Activated naive CD4-positive, alpha-beta T cell treated with Interleukin-2 at 50 U/mL for 16 hours (primary cell): ENCODE measurements around the gene FAAP20.
"Not testable (repeated sequence)": the region's sequence is repeated elsewhere in the genome, so short reads cannot be mapped to it uniquely, and the experiment has no call there.

ENCODE experiments used
- DNase-seq: peaks from one replicate; pipeline ENCODE4 v3.0.0-alpha.2; 2020

The FAAP20 gene

GRCh38 chr1:2154022-2154421 lies 40.5 kb downstream of the FAAP20 start:
- no peak for DNase-seq

- no peak for DNase-seq
Observed at GRCh38 chr1:2152954-2153353, 41.6 kb downstream of the FAAP20 start.

- no peak for DNase-seq
Observed at GRCh38 chr1:2151911-2152310, 42.7 kb downstream of the FAAP20 start.

- DNase-seq: no peak
Observed at GRCh38 chr1:2151252-2151651, 43.3 kb downstream of the FAAP20 start.

- no peak for DNase-seq
Observed at GRCh38 chr1:2150801-2151200, 43.8 kb downstream of the FAAP20 start.

GRCh38 chr1:2148691-2149090 lies 45.9 kb downstream of the FAAP20 start:
- DNase-seq: peak; percentile 49

- DNase-seq: not testable (repeated sequence)
Observed at GRCh38 chr1:2147869-2148268, 46.7 kb downstream of the FAAP20 start.

GRCh38 chr1:2146836-2147517 lies 47.6 kb downstream of the FAAP20 start:
- DNase-seq: no peak

- DNase-seq: peak; percentile 30
Observed at GRCh38 chr1:2145946-2146835, 48.4 kb downstream of the FAAP20 start.

- DNase-seq: no peak
Observed at GRCh38 chr1:2144501-2145090, 50.0 kb downstream of the FAAP20 start.

- no peak for DNase-seq
Observed at GRCh38 chr1:2143814-2144500, 50.6 kb downstream of the FAAP20 start.

- no peak for DNase-seq
Observed at GRCh38 chr1:2141025-2141424, 53.5 kb downstream of the FAAP20 start.
